A549 (cell line): ENCODE results near the gene MALAT1.

Source experiments
- CBX2 ChIP-seq: fragments of 200-600 bp; sonication (generic); IDR thresholded peaks from 2 replicates; pipeline ENCODE4 v1.6.1; 2016; ENCODE audit warnings: low read depth, mild to moderate bottlenecking, borderline replicate concordance
- CEBPB ChIP-seq, 2 experiments: fragments of >200 bp in 1 of 2; sonication (Bioruptor Twin) in 1 of 2; formaldehyde crosslinking in 1 of 2; IDR thresholded peaks; 2 replicates each; pipeline ENCODE4 v1.6.1; 2012 to 2016
- CTCF ChIP-seq: fragments of >200 bp; sonication (Bioruptor Twin); formaldehyde crosslinking; IDR thresholded peaks from 3 replicates; pipeline ENCODE4 v1.5.1; 2016
- KDM1A ChIP-seq: fragments of 200-600 bp; sonication (generic); IDR thresholded peaks from 2 replicates; pipeline ENCODE4 v1.6.1; 2016; ENCODE audit warnings: low read depth, mild to moderate bottlenecking
- MAX ChIP-seq: IDR thresholded peaks from 2 replicates; pipeline ENCODE4 v1.6.1; 2012
- POLR2A ChIP-seq: IDR thresholded peaks from 2 replicates; pipeline ENCODE4 v1.6.1; 2012; ENCODE audit warnings: mild to moderate bottlenecking, low read length
- RAD21 ChIP-seq, 2 experiments: fragments of >200 bp in 1 of 2; sonication (Bioruptor Twin) in 1 of 2; formaldehyde crosslinking in 1 of 2; IDR thresholded peaks in 1 of 2; conservative IDR thresholded peaks in 1 of 2; 2 replicates in 1 of 2; 3 replicates in 1 of 2; pipeline ENCODE4 v1.6.1; 2012 to 2018; ENCODE audit warnings: inconsistent platforms in 1 of 2
- ZFP36 ChIP-seq: fragments of 450-650 bp; IDR thresholded peaks from 2 replicates; pipeline ENCODE4 v1.6.1; 2014; ENCODE audit warnings: borderline replicate concordance; ENCODE audit not compliant: partially characterized antibody

DNA sequence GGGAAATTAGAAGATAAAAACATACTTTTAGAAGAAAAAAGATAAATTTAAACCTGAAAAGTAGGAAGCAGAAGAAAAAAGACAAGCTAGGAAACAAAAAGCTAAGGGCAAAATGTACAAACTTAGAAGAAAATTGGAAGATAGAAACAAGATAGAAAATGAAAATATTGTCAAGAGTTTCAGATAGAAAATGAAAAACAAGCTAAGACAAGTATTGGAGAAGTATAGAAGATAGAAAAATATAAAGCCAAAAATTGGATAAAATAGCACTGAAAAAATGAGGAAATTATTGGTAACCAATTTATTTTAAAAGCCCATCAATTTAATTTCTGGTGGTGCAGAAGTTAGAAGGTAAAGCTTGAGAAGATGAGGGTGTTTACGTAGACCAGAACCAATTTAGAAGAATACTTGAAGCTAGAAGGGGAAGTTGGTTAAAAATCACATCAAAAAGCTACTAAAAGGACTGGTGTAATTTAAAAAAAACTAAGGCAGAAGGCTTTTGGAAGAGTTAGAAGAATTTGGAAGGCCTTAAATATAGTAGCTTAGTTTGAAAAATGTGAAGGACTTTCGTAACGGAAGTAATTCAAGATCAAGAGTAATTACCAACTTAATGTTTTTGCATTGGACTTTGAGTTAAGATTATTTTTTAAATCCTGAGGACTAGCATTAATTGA, 1.0 kb downstream of the MALAT1 start:
- TF ChIP-seq CTCF (no peak), CEBPB (IDR thresholded peaks at IDR 0.05) (no peak), ZFP36 (no peak), POLR2A (no peak), KDM1A (no peak), MAX (no peak; the same call in 1 of the 2 replicates), CBX2 (no peak), RAD21 (conservative IDR thresholded peaks at IDR 0.05 in 1 of 2, IDR thresholded peaks at IDR 0.05 in 1 of 2) (no peak)
